ENCODE data around the gene SYNPO2.
"Not testable (repeated sequence)": the region's sequence is repeated elsewhere in the genome, so short reads cannot be mapped to it uniquely, and the experiment has no call there.

SYNPO2 gene

GRCh38 chr4:118888666-118889311, at the start of gene SYNPO2:
Gene SYNPO2, plus strand, starts transcription at chr4:118888854. Its CDS starts 183 bp downstream, at chr4:118889037.
- DNase-seq, result peak; percentile 58

- no peak for DNase-seq
These were observed 49.3 kb upstream of the SYNPO2 start for GRCh38 chr4:118839221-118839927.

GRCh38 chr4:118842055-118842454, 46.6 kb upstream of the SYNPO2 start:
- DNase-seq, result no peak

GRCh38 chr4:118843237-118843636, 45.4 kb upstream of the SYNPO2 start:
- DNase-seq, result no peak

GRCh38 chr4:118845552-118846050, 43.1 kb upstream of the SYNPO2 start:
- DNase-seq, result no peak

GRCh38 chr4:118846979-118847378, 41.7 kb upstream of the SYNPO2 start:
- no peak for DNase-seq

- no peak for DNase-seq
These were observed 40.4 kb upstream of the SYNPO2 start for GRCh38 chr4:118848242-118848641.

GRCh38 chr4:118848901-118849300, 39.8 kb upstream of the SYNPO2 start:
- DNase-seq, result no peak

GRCh38 chr4:118849867-118850487, 38.7 kb upstream of the SYNPO2 start:
- no peak for DNase-seq

GRCh38 chr4:118850488-118851173, 38.0 kb upstream of the SYNPO2 start:
- DNase-seq, result peak; percentile 53

GRCh38 chr4:118857760-118858159, 30.9 kb upstream of the SYNPO2 start:
- no peak for DNase-seq

- no peak for DNase-seq
These were observed 29.9 kb upstream of the SYNPO2 start for GRCh38 chr4:118858779-118859178.

GRCh38 chr4:118865091-118865708, 23.5 kb upstream of the SYNPO2 start:
- peak; percentile 75 for DNase-seq

- DNase-seq, result no peak
These were observed 22.2 kb upstream of the SYNPO2 start for GRCh38 chr4:118866442-118866841.

GRCh38 chr4:118867311-118868067, 21.2 kb upstream of the SYNPO2 start:
- no peak for DNase-seq

GRCh38 chr4:118869808-118870342, 18.8 kb upstream of the SYNPO2 start:
- DNase-seq, result no peak

GRCh38 chr4:118872181-118872580, 16.5 kb upstream of the SYNPO2 start:
- no peak for DNase-seq

GRCh38 chr4:118877797-118878196, 10.9 kb upstream of the SYNPO2 start:
- DNase-seq, result no peak

GRCh38 chr4:118878507-118878906, 10.1 kb upstream of the SYNPO2 start:
- not testable (repeated sequence) for DNase-seq

- no peak for DNase-seq
These were observed 9.2 kb upstream of the SYNPO2 start for GRCh38 chr4:118879409-118879808.

- no peak for DNase-seq
These were observed 7.0 kb upstream of the SYNPO2 start for GRCh38 chr4:118881512-118882146.
